A673 (cell line): ENCODE data around the gene APBA3. TPM values are rescaled to one million over a fixed set of nuclear protein-coding genes. Genes with fewer than 3 reads are reported as not detected.

Source experiments
- BruUV-seq: library from RNA; stranded (reverse); fragments of 400-500 nt; replicated peaks from 2 replicates; lab custom pipeline; 2021; lab: Mats Ljungman, UMichigan
- CTCF ChIA-PET: fragments of 300-600 bp; sonication (Branson Sonifier 250); formaldehyde crosslinking; loops from one replicate; lab custom pipeline; 2022; ENCODE audit warnings: antibody characterized with exemption; lab: Charles Lee
- POLR2A ChIA-PET: fragments of 300-600 bp; sonication (Branson Sonifier 250); formaldehyde crosslinking; loops from one replicate; lab custom pipeline; 2022; ENCODE audit warnings: antibody characterized with exemption; ENCODE audit not compliant: low non-redundant PET; lab: Charles Lee
- DNase-seq: peaks from one replicate; pipeline ENCODE4 v3.0.0-alpha.2; 2015; ENCODE audit warnings: low spot score
- H3K27ac ChIP-seq: fragments of 200-600 bp; sonication (generic); 2 replicates; pipeline ENCODE4 v1.5.1; 2016; ENCODE audit warnings: mixed run types, low read depth, mild to moderate bottlenecking, mixed read lengths, antibody characterized with exemption, low read length; ENCODE audit not compliant: poor library complexity, severe bottlenecking
- H3K27me3 ChIP-seq: fragments of 200-600 bp; sonication (generic); replicated peaks from 2 replicates; pipeline ENCODE4 v1.6.1; 2017; ENCODE audit warnings: mixed run types, low read depth, mild to moderate bottlenecking, mixed read lengths, antibody characterized with exemption, low read length; ENCODE audit not compliant: insufficient read depth, poor library complexity
- H3K36me3 ChIP-seq: fragments of 200-600 bp; sonication (generic); 2 replicates; pipeline ENCODE4 v1.6.1; 2016; ENCODE audit warnings: mixed run types, mild to moderate bottlenecking, mixed read lengths, antibody characterized with exemption, low read length; ENCODE audit not compliant: insufficient read depth, poor library complexity, severe bottlenecking
- H3K4me1 ChIP-seq: fragments of 200-600 bp; sonication (generic); 2 replicates; pipeline ENCODE4 v1.6.1; 2017; ENCODE audit warnings: mixed run types, mild to moderate bottlenecking, mixed read lengths, antibody characterized with exemption, low read length; ENCODE audit not compliant: insufficient read depth, poor library complexity, severe bottlenecking
- H3K4me3 ChIP-seq: fragments of 200-600 bp; sonication (generic); 2 replicates; pipeline ENCODE4 v1.5.1; 2016; ENCODE audit warnings: low read depth, mixed run types, mild to moderate bottlenecking, mixed read lengths, low read length; ENCODE audit not compliant: poor library complexity, severe bottlenecking
- H3K9me3 ChIP-seq: fragments of 200-600 bp; sonication (generic); 2 replicates; pipeline ENCODE4 v1.6.1; 2016; ENCODE audit warnings: mixed run types, low read depth, mild to moderate bottlenecking, mixed read lengths, antibody characterized with exemption, low read length; ENCODE audit not compliant: poor library complexity, severe bottlenecking
- EZH2 ChIP-seq: fragments of 200-600 bp; sonication (generic); IDR thresholded peaks from 2 replicates; pipeline ENCODE4 v1.6.1; 2017; ENCODE audit warnings: borderline replicate concordance, low read depth, mild to moderate bottlenecking, mixed read lengths, antibody characterized with exemption, low read length; ENCODE audit not compliant: poor library complexity, severe bottlenecking
- intact Hi-C: fragments of 100-400 bp; cut with micrococcal nuclease; formaldehyde crosslinking; loops from one replicate; pipeline ENCODE4 v1.10.0; 2022; ENCODE audit not compliant: unreplicated experiment
- total RNA-seq: library from RNA; stranded (reverse); gene quantifications from 2 replicates; pipeline ENCODE4 v1.2.3, GENCODE V29; 2021
- TF ChIP-seq, protein P1 (sequence below): fragments of 300-800, 200-600 bp; sonication (generic); conservative IDR thresholded peaks from 2 replicates; pipeline ENCODE4 v1.5.1; 2017; ENCODE audit warnings: low read depth, mild to moderate bottlenecking, antibody characterized with exemption, low read length, moderate library complexity, mixed read lengths

Gene APBA3
- total RNA-seq, 1 experiment from 2014 or later: 30.0 TPM

DNA sequence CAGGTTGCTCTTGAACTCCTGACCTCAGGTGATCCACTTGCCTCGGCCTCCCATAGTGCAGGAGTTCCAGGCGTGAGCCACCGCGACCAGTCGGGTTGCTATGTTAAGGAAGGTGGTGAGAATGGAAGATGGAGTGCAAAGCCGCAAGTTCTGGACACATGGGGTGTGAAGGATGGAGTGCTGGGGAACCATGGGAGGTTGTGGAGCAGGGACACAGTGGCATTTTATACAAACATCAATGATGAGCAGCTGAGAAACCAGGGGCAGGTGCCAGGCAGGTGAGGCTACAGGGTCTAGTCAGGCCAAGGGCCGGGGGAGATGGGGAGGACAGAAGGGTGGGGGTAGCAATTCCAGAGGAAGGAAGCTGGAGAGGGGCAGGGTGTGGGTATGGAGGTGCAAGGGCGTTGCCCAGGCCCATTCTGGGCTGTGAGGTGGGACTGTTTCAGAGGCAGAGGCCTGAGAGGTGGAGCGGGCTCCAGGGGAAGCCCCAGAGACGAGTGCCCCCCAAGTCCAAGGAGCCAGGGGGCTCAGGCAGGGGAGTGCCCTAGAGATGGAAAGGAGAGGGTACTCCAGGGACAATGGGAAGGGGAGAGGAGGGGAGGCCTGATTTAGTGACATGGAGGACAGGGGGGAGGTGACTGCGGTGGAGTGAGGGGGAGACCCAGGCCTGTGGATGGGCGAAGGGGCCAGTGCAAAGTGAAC is 12.5 kb upstream of the APBA3 start:
- no TSS peak for BruUV-seq
- Histone ChIP-seq H3K36me3 (no peaks in the 10 kb centered on the region), H3K4me3 (no peak overlapping the region), H3K9me3 (no peaks in the 10 kb centered on the region), H3K27ac (no peak overlapping the region), H3K27me3 (no peaks in the 10 kb centered on the region), H3K4me1 (no peaks in the 10 kb centered on the region)
- ChIA-PET CTCF (no interaction called here), POLR2A (no interaction called here)
- TF ChIP-seq, protein P1, sequence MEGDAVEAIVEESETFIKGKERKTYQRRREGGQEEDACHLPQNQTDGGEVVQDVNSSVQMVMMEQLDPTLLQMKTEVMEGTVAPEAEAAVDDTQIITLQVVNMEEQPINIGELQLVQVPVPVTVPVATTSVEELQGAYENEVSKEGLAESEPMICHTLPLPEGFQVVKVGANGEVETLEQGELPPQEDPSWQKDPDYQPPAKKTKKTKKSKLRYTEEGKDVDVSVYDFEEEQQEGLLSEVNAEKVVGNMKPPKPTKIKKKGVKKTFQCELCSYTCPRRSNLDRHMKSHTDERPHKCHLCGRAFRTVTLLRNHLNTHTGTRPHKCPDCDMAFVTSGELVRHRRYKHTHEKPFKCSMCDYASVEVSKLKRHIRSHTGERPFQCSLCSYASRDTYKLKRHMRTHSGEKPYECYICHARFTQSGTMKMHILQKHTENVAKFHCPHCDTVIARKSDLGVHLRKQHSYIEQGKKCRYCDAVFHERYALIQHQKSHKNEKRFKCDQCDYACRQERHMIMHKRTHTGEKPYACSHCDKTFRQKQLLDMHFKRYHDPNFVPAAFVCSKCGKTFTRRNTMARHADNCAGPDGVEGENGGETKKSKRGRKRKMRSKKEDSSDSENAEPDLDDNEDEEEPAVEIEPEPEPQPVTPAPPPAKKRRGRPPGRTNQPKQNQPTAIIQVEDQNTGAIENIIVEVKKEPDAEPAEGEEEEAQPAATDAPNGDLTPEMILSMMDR: no peak
- TF ChIP-seq EZH2: no peak
- intact Hi-C loops: no loop called here
- no peak for DNase-seq

DNA sequence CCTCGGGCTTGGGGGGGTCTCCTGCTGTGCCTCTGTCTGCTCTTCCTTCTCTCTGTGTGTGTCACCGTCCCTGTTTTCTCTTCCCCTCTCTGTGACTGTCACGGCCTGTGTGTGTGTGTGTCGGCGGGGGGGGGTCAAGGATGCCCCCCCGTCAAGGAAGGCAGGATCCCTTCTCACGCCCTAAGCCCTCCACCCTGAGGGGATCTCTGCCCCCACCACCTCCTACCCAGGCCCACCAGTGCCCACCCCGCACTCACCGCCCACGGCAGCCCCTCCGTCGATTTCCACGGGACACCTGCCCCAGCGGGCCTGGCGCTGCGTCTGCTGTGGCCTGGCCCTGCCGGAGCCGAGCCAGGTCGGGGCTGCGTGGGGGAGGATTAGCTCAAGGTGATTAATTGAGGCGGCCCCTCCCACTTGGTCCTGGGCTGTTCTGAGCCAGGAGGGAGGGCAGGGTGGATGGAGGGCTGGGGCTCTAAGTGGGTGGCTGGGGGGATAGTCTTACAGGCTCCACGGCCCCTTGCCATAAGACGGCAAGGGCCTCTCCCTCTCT is 10.5 kb upstream of the APBA3 start, which contains the start of gene RAX2:
Gene RAX2 (minus strand): TSS at position 323 of the 550 bp plus-strand sequence. CDS start 486 bp downstream, outside the sequence.
- no peak for TF ChIP-seq EZH2
- TF ChIP-seq, protein P1: no peak
- H3K4me3 ChIP-seq: no peak within 1 kb of the TSS
- intact Hi-C loops: no loop called here
- no peaks in the 10 kb centered on the region for H3K27me3 ChIP-seq
- no peak within 1 kb of the TSS for H3K27ac ChIP-seq
- H3K4me1 ChIP-seq: no peaks in the 10 kb centered on the region
- DNase-seq: no peak
- ChIA-PET CTCF (no interaction called here), POLR2A (no interaction called here)
- H3K9me3 ChIP-seq: no peaks in the 10 kb centered on the region
- H3K36me3 ChIP-seq: no peaks in the 10 kb centered on the region
- no TSS peak for BruUV-seq

DNA sequence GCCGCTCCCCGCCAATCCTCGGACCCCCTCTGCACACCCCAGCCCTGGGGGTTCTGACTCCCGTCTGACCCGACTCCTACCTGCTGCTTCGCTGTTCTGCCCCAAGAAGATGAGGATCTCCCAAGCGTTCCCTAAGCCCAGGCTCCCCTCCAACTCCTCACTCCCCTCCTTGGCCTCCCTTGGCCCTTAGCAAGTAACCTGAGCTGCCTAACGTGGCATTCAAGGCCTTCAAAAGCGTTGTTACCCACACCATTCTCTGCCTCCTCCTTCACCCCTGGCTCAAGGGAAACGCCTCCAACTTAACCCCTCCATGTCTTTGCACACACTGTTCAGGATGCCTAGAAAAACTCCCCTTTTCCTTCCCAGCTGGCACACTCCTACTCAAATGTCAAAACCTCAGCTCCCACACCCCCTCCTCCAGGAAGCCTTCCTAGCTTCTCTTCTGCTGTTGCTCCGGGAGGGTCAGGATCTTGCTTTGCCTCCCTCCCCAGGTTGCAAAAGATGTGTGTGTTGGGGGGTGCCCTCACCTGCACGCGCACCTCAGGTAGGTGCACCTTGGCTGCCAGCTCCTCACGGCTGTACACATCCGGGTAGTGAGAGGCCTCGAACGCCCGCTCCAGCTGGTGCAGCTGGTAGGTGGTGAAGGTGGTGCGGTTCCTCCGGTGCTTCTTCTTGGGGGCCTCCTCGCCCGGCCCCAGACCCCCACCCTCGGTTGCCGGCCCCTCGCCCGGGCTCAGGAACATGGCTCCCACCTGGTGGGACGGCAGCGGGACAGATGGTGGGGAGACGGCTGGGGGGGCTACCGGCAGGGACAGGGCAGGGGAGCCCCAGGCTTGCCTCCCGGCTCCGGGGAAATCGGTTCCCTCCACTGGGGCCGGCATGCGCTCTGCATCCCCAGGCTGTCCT is 9.8 kb upstream of the APBA3 start:
- DNase-seq: no peak
- Histone ChIP-seq H3K27ac (no peak overlapping the region), H3K36me3 (no peaks in the 10 kb centered on the region), H3K27me3 (no peaks in the 10 kb centered on the region), H3K4me3 (no peak overlapping the region), H3K4me1 (no peaks in the 10 kb centered on the region), H3K9me3 (no peaks in the 10 kb centered on the region)
- ChIA-PET CTCF (no interaction called here), POLR2A (no interaction called here)
- BruUV-seq: no TSS peak
- intact Hi-C loops: no loop called here
- TF ChIP-seq EZH2: no peak
- TF ChIP-seq, protein P1: no peak
